K562 (cell line): ENCODE data around the gene LTN1.

Experiments
- BMI1 ChIP-seq: fragments of 150-350 bp; IDR thresholded peaks from 2 replicates; pipeline ENCODE4 v1.6.1; 2014; ENCODE audit warnings: low read length
- DDX20 ChIP-seq: fragments of 450-650 bp; IDR thresholded peaks from 2 replicates; pipeline ENCODE4 v1.6.1; 2016; ENCODE audit warnings: missing genetic modification characterization, low read depth, mild to moderate bottlenecking, missing compliant biosample characterization, moderate library complexity

DNA sequence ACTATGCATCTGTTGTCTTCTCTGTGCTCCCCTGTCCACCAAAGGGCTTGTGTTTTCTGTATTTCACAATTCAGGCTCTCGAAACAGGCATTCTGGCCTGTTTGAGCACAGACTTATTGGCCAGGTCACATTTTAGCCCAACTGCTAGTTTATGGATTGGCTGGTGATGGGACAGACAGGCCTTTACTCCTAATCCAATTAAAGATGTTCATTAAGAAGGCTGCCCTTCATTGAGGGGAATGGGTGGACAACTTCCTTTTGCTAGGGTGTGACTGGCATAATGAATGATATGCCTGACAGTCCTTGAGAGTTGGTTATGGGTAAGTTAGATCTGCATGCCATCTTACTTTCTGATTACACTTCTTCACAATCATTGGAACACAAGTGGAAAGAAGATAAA lies 86.4 kb downstream of the LTN1 start:
- TF ChIP-seq BMI1, result no peak
- TF ChIP-seq DDX20, result no peak
